Renal pelvis (tissue), 4 donors: ENCODE measurements around the gene LRIG2. TPM values are rescaled to one million over a fixed set of nuclear protein-coding genes. Genes with fewer than 3 reads are reported as not detected.
"Not testable (repeated sequence)": the region's sequence is repeated elsewhere in the genome, so short reads cannot be mapped to it uniquely, and the experiment has no call there.

ENCODE experiments used
- DNase-seq: peaks from one replicate; pipeline ENCODE4 v3.0.0-alpha.2; 2013
- polyA plus RNA-seq, 3 donors: library from polyadenylated mRNA; unstranded; fragments of 120-200 nt; gene quantifications; one replicate each; pipeline ENCODE4 v1.2.1, GENCODE V29; 2013; ENCODE audit not compliant: insufficient read length in 3 of 3

LRIG2 gene
- polyA plus RNA-seq, 3 donors, result 12.8 to 24.3 (median 22.2) TPM

GRCh38 chr1:113118266-113118665 lies 45.3 kb downstream of the LRIG2 start:
- no peak for DNase-seq

- no peak for DNase-seq
Measured at GRCh38 chr1:113123737-113124136, 50.7 kb downstream of the LRIG2 start.

GRCh38 chr1:113124366-113124765 lies 51.4 kb downstream of the LRIG2 start:
- no peak for DNase-seq

GRCh38 chr1:113125517-113125916 lies 52.5 kb downstream of the LRIG2 start:
- DNase-seq, result no peak

- no peak for DNase-seq
Measured at GRCh38 chr1:113126207-113126606, 53.2 kb downstream of the LRIG2 start.

GRCh38 chr1:113128116-113128515 lies 55.1 kb downstream of the LRIG2 start:
- no peak for DNase-seq

- DNase-seq, result no peak
Measured at GRCh38 chr1:113129529-113130185, 56.7 kb downstream of the LRIG2 start.

- no peak for DNase-seq
Measured at GRCh38 chr1:113133038-113133437, 60.0 kb downstream of the LRIG2 start.

GRCh38 chr1:113133759-113134158 lies 60.8 kb downstream of the LRIG2 start:
- no peak for DNase-seq

GRCh38 chr1:113135460-113135859 lies 62.5 kb downstream of the LRIG2 start:
- DNase-seq, result no peak

- no peak for DNase-seq
Measured at GRCh38 chr1:113136476-113136875, 63.5 kb downstream of the LRIG2 start.

GRCh38 chr1:113137563-113137962 lies 64.6 kb downstream of the LRIG2 start:
- no peak for DNase-seq

- no peak for DNase-seq
Measured at GRCh38 chr1:113138778-113139177, 65.8 kb downstream of the LRIG2 start.

GRCh38 chr1:113140176-113140575 lies 67.2 kb downstream of the LRIG2 start:
- no peak for DNase-seq

- DNase-seq, result peak; percentile 62
Measured at GRCh38 chr1:113140588-113141446, 67.8 kb downstream of the LRIG2 start.

GRCh38 chr1:113141650-113142473 lies 68.9 kb downstream of the LRIG2 start:
- no peak for DNase-seq

- no peak for DNase-seq
Measured at GRCh38 chr1:113142791-113143190, 69.8 kb downstream of the LRIG2 start.

GRCh38 chr1:113146242-113147072 lies 73.5 kb downstream of the LRIG2 start:
- DNase-seq, result no peak

GRCh38 chr1:113147073-113147625 lies 74.2 kb downstream of the LRIG2 start:
- no peak for DNase-seq

GRCh38 chr1:113147826-113148225 lies 74.8 kb downstream of the LRIG2 start:
- DNase-seq, result no peak

- not testable (repeated sequence) for DNase-seq
Measured at GRCh38 chr1:113150494-113150893, 77.5 kb downstream of the LRIG2 start.
